Medulla oblongata (tissue), 1 donor: ENCODE data around the gene PLAC1.

ENCODE experiments used
- DNase-seq: peaks from one replicate; pipeline ENCODE4 v3.0.0-alpha.2; 2015; ENCODE audit errors: extremely low spot score

PLAC1 gene

GRCh38 chrX:134631426-134632346 is 26.6 kb downstream of the PLAC1 start:
- no peak for DNase-seq

DNA sequence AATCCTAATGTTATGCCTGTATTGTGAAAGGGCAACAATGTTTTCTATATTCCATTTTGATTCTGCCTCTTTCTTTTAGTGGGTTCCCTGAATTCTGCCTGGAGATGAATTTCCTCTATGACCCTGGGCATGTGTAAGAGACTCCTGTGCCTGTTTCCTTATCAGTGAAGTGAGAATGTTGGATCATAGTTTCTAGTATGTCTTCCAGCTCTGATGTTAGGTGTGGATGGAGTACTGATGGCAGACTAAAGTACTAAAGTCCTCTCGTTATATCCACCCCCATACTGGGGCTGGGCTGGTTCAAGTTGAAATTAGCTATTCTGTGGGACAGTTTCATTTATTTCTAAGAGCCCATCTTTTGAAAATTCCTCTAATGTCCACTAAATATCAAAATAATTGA is 29.6 kb downstream of the PLAC1 start:
- no peak for DNase-seq

DNA sequence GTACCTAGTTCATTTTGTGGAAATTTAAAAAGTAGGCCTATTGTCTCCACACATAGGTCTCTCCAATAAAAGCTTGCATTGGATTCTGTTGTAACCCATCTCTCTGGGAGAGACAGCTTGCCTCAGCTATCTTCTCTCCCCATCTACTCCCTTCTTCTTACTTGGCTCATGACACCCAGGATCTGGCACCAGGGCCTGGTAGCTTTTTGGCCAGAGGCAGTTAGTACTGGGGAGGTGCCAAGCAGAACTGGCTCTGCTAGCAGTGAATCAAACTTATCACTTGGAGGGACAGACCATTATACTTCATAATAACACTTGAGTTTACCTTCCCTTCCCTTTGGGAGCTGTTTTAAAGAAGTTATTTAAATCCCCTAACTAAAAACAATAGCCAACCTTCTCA is 31.8 kb downstream of the PLAC1 start:
- DNase-seq = no peak

GRCh38 chrX:134625315-134625718 is 33.0 kb downstream of the PLAC1 start:
- DNase-seq = no peak

DNA sequence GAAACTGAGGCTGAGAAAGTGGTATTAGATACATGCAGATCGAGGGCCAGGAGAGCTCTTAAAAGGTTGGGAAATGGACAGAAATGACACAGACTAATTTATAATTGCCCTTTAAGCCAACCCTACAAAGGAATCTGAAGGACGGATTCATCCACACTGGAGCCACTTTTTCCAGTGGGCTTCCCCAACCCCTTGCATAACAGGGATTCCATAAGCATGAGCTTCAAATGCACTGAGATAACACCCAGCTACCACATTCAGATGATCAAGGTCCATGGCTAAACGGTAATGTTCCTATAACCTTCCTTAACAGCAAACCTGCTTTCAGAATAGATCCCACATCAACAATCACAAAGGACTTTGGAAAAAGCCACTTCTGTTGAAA is 34.2 kb downstream of the PLAC1 start:
- DNase-seq = no peak

GRCh38 chrX:134623293-134624045 is 34.8 kb downstream of the PLAC1 start:
- no peak for DNase-seq

DNA sequence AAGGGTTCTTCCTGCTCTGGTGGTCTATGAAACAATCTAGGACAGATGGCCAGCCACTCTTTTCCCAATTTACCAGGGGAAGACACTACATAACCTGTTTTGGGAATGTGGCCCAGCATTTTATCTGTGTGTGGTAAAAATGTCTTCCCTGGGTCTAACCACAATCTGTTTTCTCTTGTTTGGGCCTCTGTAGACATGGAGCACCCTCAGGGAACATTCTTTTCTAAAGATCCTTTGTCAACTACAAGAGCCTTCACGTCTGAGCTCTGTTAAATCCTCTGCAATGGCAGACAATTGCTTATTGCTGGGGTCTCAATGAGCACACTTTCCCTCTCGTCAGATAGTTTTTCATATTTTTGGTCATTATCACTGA is 35.5 kb downstream of the PLAC1 start:
- no peak for DNase-seq

DNA sequence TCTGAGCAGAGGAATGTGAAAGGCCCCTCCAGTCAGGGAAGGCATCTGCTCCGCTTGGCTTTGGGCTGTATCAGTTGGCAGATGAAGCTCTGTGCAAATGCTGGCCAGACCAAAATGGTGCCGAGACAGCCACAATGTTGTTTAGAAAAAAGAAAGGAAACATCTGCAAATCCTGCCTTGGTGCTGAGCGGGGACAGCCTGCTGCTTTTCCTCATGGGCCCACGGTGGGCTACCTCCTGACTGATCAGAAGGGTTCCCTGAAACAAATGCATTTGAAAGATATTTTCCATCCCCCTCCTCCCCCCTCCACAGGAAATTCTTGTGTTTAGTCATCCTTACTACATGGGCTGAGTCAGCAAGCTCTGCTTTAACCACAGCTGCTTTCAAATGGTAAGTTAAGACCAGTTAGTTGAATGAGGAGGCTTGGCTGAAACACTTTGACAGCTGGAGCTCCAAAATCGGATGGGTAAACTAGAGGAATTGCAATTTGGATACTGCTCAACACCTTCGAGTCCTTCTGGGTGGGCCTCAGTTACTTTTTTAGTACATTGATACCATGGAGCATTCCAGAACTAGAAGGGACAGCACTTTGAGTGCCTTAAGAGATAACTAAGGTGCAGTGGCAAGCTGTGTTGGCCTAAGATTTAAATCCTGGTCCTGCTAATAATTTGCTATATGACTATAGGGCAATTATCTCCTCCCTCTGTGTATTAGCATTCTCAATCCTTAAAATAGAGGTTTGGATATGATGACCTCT is 36.0 kb downstream of the PLAC1 start:
- DNase-seq = no peak

GRCh38 chrX:134619838-134620237 is 38.4 kb downstream of the PLAC1 start:
- no peak for DNase-seq

DNA sequence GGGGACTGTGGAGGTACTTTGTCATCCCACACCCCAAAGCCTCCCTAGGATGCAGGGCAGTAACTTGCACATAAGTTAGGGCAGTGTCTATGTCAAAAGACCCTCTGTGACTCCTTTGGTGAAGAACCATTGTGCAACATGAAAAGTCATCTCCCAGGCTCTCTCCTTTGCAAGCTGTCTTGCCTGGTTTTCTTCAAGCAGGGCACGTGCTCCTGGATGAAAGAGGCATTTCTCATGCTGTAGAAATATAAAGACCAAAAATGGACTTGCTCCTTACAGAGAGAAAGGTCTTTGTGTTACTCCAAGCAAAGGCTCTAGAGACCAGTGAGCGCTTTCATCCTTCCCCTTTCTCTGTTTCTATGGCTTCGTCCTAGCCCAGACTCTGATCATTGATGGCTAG is 44.9 kb downstream of the PLAC1 start:
- DNase-seq = no peak

DNA sequence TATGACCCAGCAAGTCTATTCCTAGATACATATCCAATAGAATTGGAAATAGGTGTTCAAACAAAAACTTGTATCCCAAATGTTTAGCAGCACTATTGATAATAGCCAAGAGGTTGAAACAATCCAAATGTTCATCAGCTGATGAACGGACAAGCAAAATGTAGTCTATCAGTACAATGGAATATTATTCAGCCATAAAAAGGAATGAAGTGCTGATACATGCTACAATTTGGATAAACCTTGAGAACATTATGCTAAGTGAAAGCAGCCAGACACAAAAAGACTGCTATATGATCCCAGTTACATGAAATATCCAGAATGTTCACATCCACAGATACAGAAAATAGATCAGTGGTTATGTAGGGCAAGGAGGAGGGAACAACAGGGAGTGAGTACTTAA is 50.1 kb downstream of the PLAC1 start:
- no peak for DNase-seq

DNA sequence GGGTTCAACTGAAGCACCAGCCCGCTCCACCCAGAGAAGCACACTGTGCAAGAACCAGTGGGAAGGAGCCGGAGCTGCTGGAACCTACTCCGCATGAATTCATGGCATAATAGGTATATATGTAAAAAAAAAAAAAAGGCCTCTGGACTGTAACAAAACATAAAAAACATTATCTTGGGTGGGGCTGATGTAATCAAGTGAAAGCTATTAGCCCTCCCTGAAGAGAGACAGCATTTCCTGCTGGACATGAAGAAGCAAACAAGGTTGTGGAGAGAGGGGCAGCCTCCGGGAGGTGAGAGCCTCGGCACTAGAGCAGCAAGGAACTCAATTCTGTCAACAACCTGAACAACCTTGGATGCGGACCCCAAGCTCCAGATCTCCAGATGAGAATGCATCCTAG is 50.7 kb downstream of the PLAC1 start:
- no peak for DNase-seq

- no peak for DNase-seq
Measured at GRCh38 chrX:134604701-134605311, 53.5 kb downstream of the PLAC1 start.

- DNase-seq = no peak
Measured at GRCh38 chrX:134603806-134604700, 54.2 kb downstream of the PLAC1 start.

- no peak for DNase-seq
Measured at GRCh38 chrX:134602410-134602809, 55.9 kb downstream of the PLAC1 start.

DNA sequence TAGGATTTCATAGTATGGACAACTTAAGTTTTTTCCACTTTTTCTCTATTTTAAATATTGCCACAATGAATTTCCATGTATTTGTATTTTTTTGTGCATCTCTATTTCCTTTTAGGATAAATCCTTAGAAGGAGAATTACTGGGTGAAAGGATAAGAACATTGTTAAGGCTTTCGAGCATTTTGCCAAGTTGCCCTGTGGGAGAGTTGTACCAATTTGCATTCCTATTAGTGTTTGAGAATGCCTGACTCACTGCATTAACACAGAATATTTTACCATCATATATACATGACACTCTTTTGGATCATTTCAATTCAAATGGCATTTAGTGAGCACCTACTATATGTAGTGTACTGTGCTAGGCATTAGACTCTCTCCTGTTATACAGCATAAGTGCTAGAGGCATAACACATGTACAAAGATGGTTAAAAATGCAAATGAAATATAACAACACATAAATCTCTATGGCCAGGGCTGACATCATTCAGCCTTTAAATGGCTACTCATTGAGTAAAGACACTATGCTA is 57.0 kb downstream of the PLAC1 start:
- DNase-seq = no peak

DNA sequence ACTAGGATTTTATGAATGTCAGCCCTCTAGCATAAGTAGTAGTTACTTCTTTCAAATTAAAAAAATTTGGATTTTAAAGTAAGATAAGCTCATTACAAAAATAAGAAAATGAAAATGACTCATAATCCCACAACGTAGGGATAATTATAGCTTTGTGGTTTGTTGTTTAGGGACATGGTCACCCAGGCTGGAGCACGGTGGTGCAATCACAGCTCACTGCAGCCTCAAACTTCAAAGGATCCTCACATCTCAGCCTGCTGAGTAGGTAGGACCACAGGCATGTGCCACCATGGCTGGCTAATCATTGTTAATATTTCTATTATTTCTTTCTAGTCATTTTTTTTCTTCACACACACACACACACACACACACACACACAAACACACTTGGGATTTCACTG is 57.6 kb downstream of the PLAC1 start:
- DNase-seq = no peak

DNA sequence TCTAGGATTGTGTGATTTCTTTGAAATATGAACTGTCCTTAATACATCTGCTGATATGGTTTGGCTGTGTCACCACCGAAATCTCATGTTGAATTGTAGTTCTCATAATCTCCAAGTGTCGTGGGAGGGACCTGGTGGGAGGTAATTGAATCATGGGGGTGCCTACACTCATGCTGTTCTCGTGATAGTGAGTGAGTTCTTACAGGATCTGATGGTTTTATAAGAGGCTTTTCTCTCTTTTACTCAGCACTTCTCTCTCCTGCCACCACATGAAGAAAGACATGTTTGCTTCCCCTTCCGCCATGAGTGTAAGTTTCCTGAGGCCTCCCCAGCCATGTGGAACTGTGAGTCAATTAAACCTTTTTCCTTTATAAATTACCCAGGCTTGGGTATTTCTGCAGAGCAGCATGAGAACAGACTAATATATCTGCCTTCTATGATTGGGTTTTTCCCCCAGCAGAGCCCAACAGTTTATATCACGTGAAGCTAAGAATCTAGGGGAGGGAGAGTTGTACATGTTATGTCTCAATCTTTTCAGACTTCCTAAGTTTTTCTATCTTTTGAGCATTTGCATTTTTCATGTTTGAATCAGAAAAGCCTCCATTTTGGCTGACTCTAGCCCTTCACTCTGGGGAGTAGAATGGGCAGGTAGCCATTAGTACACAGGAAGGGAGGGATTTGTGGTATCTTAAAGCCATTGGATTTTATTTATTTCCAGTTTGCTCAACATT is 58.9 kb downstream of the PLAC1 start:
- DNase-seq = no peak

DNA sequence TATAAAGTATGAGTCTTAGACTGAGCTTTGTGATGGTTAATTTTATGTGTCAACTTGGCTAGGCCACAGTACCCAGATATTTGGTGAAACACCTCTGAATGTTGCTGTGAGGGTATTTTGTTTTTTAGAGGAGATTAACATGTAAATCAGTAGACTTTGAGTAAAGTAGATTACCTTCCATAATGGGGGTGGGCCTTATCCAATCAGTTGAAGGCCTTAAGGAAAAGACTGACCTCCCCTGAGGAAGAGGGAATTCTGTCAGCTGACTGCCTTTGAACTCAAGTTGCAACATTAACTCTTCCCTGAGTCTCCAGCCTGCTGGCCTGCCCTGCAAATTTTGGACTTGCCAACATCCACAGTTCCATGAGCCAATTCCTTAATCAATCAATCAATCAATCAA is 66.0 kb downstream of the PLAC1 start:
- no peak for DNase-seq

- no peak for DNase-seq
Measured at GRCh38 chrX:134591502-134591901, 66.8 kb downstream of the PLAC1 start.
